Caki2 (cell line): Measurements from ENCODE around the gene KRT71. TPM values are rescaled to one million over a fixed set of nuclear protein-coding genes. Genes with fewer than 3 reads are reported as not detected.

Experiments used
- total RNA-seq: library from RNA; depleted of rRNA; stranded (reverse); fragments of >200 nt; shearing (Covaris generic); gene quantifications from 2 replicates; pipeline ENCODE4 v1.2.3, GENCODE V29; 2014; ENCODE audit warnings: low replicate concordance; rRNA removed

Gene KRT71
- total RNA-seq, 1 experiment from 2014 or later, result not detected

Other genes with a start within 250 kb of the KRT71 start
- gene KRT83, start 231.7 kb downstream of the KRT71 start, total RNA-seq, result not detected in 2 replicates
- gene KRT85, start 185.7 kb downstream of the KRT71 start, total RNA-seq, result not detected in 2 replicates
- gene KRT84, start 167.5 kb downstream of the KRT71 start, total RNA-seq, result not detected in 2 replicates
- gene KRT82, start 146.8 kb downstream of the KRT71 start, total RNA-seq, result not detected in 2 replicates
- not detected in 2 replicates for gene KRT75, start 118.8 kb downstream of the KRT71 start, total RNA-seq
- gene KRT6B, start 101.0 kb downstream of the KRT71 start, total RNA-seq, result not detected in 2 replicates
- not detected in 2 replicates for gene KRT6C, start 79.3 kb downstream of the KRT71 start, total RNA-seq
- gene KRT6A, start 59.9 kb downstream of the KRT71 start, total RNA-seq, result not detected in 2 replicates
- gene KRT5, start 32.8 kb downstream of the KRT71 start, total RNA-seq, result not detected in 2 replicates
- not detected in 2 replicates for gene KRT74, start 20.7 kb upstream of the KRT71 start, total RNA-seq
- gene KRT72, start 48.3 kb upstream of the KRT71 start, total RNA-seq, result not detected in 2 replicates
- 0.51 TPM in 1 of 2 replicates, not detected in the other for gene KRT73, start 65.4 kb upstream of the KRT71 start, total RNA-seq
- 2.4 TPM in 1 of 2 replicates, not detected in the other for gene KRT2, start 99.1 kb upstream of the KRT71 start, total RNA-seq
- gene KRT1, start 127.3 kb upstream of the KRT71 start, total RNA-seq, result not detected in 2 replicates
- gene KRT77, start 150.4 kb upstream of the KRT71 start, total RNA-seq, result not detected in 2 replicates
- gene KRT76, start 224.2 kb upstream of the KRT71 start, total RNA-seq, result not detected in 2 replicates
- not detected in 2 replicates for gene KRT3, start 243.0 kb upstream of the KRT71 start, total RNA-seq